ENCODE results near the gene TMC1. TPM values are rescaled to one million over a fixed set of nuclear protein-coding genes. Genes with fewer than 3 reads are reported as not detected.
A peak's percentile ranks its signal among the peaks of the same experiment; 100 is the strongest.

Gene TMC1
- total RNA-seq, 6 donors from 2014 or later = 0.67 TPM; not detected in 5

- H3K4me1 ChIP-seq = peaks cover 15 to 23% (median 19%) of the 10 kb centered on the region in 4 donors
- no peaks in the 10 kb centered on the region for H3K27me3 ChIP-seq
- H3K36me3 ChIP-seq = no peaks in the 10 kb centered on the region
- no peak overlapping the region for H3K4me3 ChIP-seq
- H3K27ac ChIP-seq = no peak overlapping the region
- H3K9me3 ChIP-seq = no peaks in the 10 kb centered on the region
- WGBS, 2 donors = 85 to 93% methylated on average over 2 of the region's 2 CpGs
- TF ChIP-seq EP300 (IDR thresholded peaks at IDR 0.05) (no peak), CTCF (IDR thresholded peaks at IDR 0.05) (no peak), POLR2A (IDR thresholded peaks at IDR 0.05) (no peak), POLR2AphosphoS5 (IDR thresholded peaks at IDR 0.05) (no peak)
- no peak for ATAC-seq (ENCODE audit: low FRiP score in 2 of 2)
- no peak for DNase-seq
These were observed 54.7 kb downstream of the TMC1 start for GRCh38 chr9:72576087-72576486.

GRCh38 chr9:72577212-72577753 is 55.9 kb downstream of the TMC1 start:
- TF ChIP-seq CTCF (IDR thresholded peaks at IDR 0.05) = no peak
- no peak for TF ChIP-seq POLR2A (IDR thresholded peaks at IDR 0.05)
- peak; percentile 11 to 44 for TF ChIP-seq POLR2AphosphoS5 (IDR thresholded peaks at IDR 0.05)
- peak in 2 of 4 donors; percentile 11 to 16 for TF ChIP-seq EP300 (IDR thresholded peaks at IDR 0.05)
- Histone ChIP-seq H3K9me3 (no peaks in the 10 kb centered on the region), H3K4me1 (peaks cover 15 to 23% (median 19%) of the 10 kb centered on the region in 4 donors), H3K36me3 (no peaks in the 10 kb centered on the region), H3K4me3 (no peak overlapping the region), H3K27ac (peak overlapping the region; percentile 50 to 67 (median 55)), H3K27me3 (no peaks in the 10 kb centered on the region)
- ATAC-seq (ENCODE audit: low FRiP score in 2 of 2) (peak; percentile 67 to 77), DNase-seq (peak in 1 of 2 donors; percentile 40)
- WGBS, 2 donors = 20 to 24% methylated on average over 4 of the region's 4 CpGs

GRCh38 chr9:72579190-72579589 is 57.8 kb downstream of the TMC1 start:
- 74 to 90% methylated on average over 4 of the region's 4 CpGs for whole genome bisulfite sequencing, 2 donors
- no peak for TF ChIP-seq CTCF (IDR thresholded peaks at IDR 0.05)
- no peak for TF ChIP-seq EP300 (IDR thresholded peaks at IDR 0.05)
- no peak for TF ChIP-seq POLR2AphosphoS5 (IDR thresholded peaks at IDR 0.05)
- no peak for TF ChIP-seq POLR2A (IDR thresholded peaks at IDR 0.05)
- no peaks in the 10 kb centered on the region for H3K27me3 ChIP-seq
- H3K36me3 ChIP-seq = no peaks in the 10 kb centered on the region
- H3K4me1 ChIP-seq = peaks cover 15 to 23% (median 19%) of the 10 kb centered on the region in 4 donors
- peak in 1 of 2 donors; percentile 14 for ATAC-seq (ENCODE audit: low FRiP score in 2 of 2)
- peak in 1 of 2 donors; percentile 60 for DNase-seq
- H3K27ac ChIP-seq = peak overlapping the region in 1 of 4 donors; percentile 67
- no peak overlapping the region for H3K4me3 ChIP-seq
- H3K9me3 ChIP-seq = no peaks in the 10 kb centered on the region

- WGBS, 2 donors = 92 to 94% methylated on average over 3 of the region's 3 CpGs
- peak in 1 of 2 donors; percentile 23 for ATAC-seq (ENCODE audit: low FRiP score in 2 of 2)
- H3K4me1 ChIP-seq = peaks cover 15 to 23% (median 19%) of the 10 kb centered on the region in 4 donors
These were observed 58.6 kb downstream of the TMC1 start for GRCh38 chr9:72579880-72580550.

More at GRCh38 chr9:72579880-72580550, 58.6 kb downstream of the TMC1 start:
- no peak overlapping the region for H3K27ac ChIP-seq
- no peaks in the 10 kb centered on the region for H3K9me3 ChIP-seq
- no peak for DNase-seq
- H3K36me3 ChIP-seq = no peaks in the 10 kb centered on the region
- TF ChIP-seq POLR2A (IDR thresholded peaks at IDR 0.05) = no peak
- TF ChIP-seq EP300 (IDR thresholded peaks at IDR 0.05) = no peak
- no peak for TF ChIP-seq CTCF (IDR thresholded peaks at IDR 0.05)
- TF ChIP-seq POLR2AphosphoS5 (IDR thresholded peaks at IDR 0.05) = no peak
- no peak overlapping the region for H3K4me3 ChIP-seq
- no peaks in the 10 kb centered on the region for H3K27me3 ChIP-seq

Measured in upper lobe of left lung (tissue), 6 donors.